Adrenal gland (tissue), 12 donors: ENCODE measurements around the gene NHERF1. TPM values are rescaled to one million over a fixed set of nuclear protein-coding genes. Genes with fewer than 3 reads are reported as not detected.
A peak's percentile ranks its signal among the peaks of the same experiment; 100 is the strongest.

Source experiments
- DNase-seq, 7 donors: peaks; one replicate each; pipeline ENCODE4 v3.0.0-alpha.2; 2019 to 2020
- H3K27ac ChIP-seq, 5 donors: fragments of 200-600 bp; sonication (generic) in 4 of 5; 1 replicate in 3 of 5; 2 replicates in 2 of 5; pipeline versions ENCODE4 v1.5.1 to v1.8.0; 2016 to 2020; ENCODE audit warnings: mild to moderate bottlenecking in 1 of 5
- H3K27me3 ChIP-seq: fragments of 200-600 bp; 2 replicates; pipeline ENCODE4 v1.8.0; 2021
- H3K36me3 ChIP-seq, 2 donors: fragments of 200-600 bp; replicated peaks in 1 of 2; 1 replicate in 1 of 2; 2 replicates in 1 of 2; pipeline versions ENCODE4 v1.5.1 to v1.8.0; 2018 to 2022
- H3K4me1 ChIP-seq, 2 donors: fragments of 200-600 bp; replicated peaks in 1 of 2; 1 replicate in 1 of 2; 2 replicates in 1 of 2; pipeline versions ENCODE4 v1.5.1 to v1.8.0; 2018 to 2021
- H3K4me3 ChIP-seq, 4 donors: fragments of 200-600 bp; sonication (generic) in 3 of 4; one replicate each; pipeline ENCODE4 v1.5.1; 2016 to 2018
- H3K9me3 ChIP-seq, 3 donors: fragments of 200-600 bp; sonication (generic) in 1 of 3; replicated peaks in 1 of 3; 1 replicate in 2 of 3; 2 replicates in 1 of 3; pipeline versions ENCODE4 v1.5.1 to v1.8.0; 2016 to 2021
- POLR2A ChIP-seq, 2 donors: fragments of 450-650 bp; IDR thresholded peaks; one replicate each; pipeline ENCODE4 v1.6.1; 2017; ENCODE audit warnings: antibody characterized with exemption in 2 of 2, mild to moderate bottlenecking in 2 of 2, moderate library complexity in 1 of 2
- WGBS, 4 donors: extraction: QIAGEN DNeasy Blood & Tissue Kit in 2 of 4; methylation state at CpG; one replicate each; pipeline versions ENCODE4 v1.1.5 to v1.1.7; 2013 to 2017; 5-methylcytosine and 5-hydroxymethylcytosine counted together
- intact Hi-C, 2 donors: fragments of 100-400 bp; cut with DNase I; formaldehyde crosslinking; loops; one replicate each; pipeline versions ENCODE4 v1.14.1 to v1.15.0; 2022 to 2023
- polyA plus RNA-seq, 3 donors: library from polyadenylated mRNA; stranded (reverse); fragments of 200-250 nt in 2 of 3; fragments of 350-450 nt in 1 of 3; fragmentation: Illumina TruSeq in 1 of 3; extraction: RNeasy Lipid Tissue Mini Kit (QIAGEN cat#74804) in 1 of 3; gene quantifications; one replicate each; pipeline ENCODE4 v1.2.3, GENCODE V29; 2013 to 2014
- total RNA-seq, 9 donors: library from RNA; depleted of rRNA in 4 of 9; stranded (reverse); fragments of >200 nt in 4 of 9; fragments of 120-200 nt in 1 of 9; fragmentation: NEBNext Ultra II Directional in 1 of 9; extraction: Animal tissue kit (Norgen Biotek cat#: 25700) in 1 of 9; gene quantifications; one replicate each; pipeline versions ENCODE4 v1.1.0 to v1.2.4, GENCODE V29; 2013 to 2023
- TF ChIP-seq, protein P1 (sequence below), 6 experiments: fragments of 450-650 bp in 4 of 6; fragments of 200-600 bp in 2 of 6; sonication (generic) in 1 of 6; IDR thresholded peaks; 1 replicate in 5 of 6; 2 replicates in 1 of 6; pipeline versions ENCODE4 v1.5.1 to v1.8.0; 2016 to 2021; ENCODE audit warnings: antibody characterized with exemption in 6 of 6, mild to moderate bottlenecking in 2 of 6, moderate library complexity in 1 of 6
- donor health status: healthy with polysubstance abuse.
- donor health status: Bipolar disorder and iron deficiency.
- donor health status: DM: yes; HTN: yes; CAD: no.
- donor health status: DM: no; HTN: no; CAD: no.
- donor health status: DM: no; HTN: no; CAD: no.
- donor health status: DM: yes; HTN: yes; CAD: no.

Gene NHERF1
- total and polyA plus RNA-seq, 12 donors: 22.0 to 277 (median 209) TPM

DNA sequence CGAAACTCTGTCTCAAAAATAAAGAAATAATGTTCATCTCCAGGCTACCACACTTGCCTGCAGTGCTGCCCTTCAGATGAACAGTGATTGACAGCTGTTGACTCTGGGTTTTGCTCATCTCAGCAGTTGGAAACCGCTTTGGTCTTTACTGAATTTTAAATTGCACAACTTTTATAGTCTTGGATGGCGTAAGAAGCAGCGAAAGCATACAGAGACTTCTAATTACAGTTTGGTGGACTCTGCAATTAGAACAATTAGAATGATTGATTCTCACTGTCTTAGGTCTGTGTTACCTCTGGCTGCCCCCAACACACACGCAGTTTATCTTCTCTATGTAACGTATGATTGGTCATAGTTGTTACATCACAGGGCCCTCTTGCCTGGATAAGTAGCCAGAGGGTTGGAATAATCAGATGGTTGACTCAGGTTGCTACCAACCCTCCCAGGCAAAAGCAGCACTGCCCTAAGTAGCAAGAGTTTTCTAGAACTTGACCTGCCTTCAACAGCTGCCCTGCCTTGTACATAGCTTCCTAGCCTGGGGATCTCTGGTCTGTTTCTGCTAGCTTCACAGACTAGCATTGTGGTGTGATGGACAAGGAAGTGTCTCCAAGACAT lies 29.6 kb downstream of the NHERF1 start:
- H3K36me3 ChIP-seq: peaks cover 0 to 5% of the 10 kb centered on the region in 2 donors
- no peak overlapping the region for H3K4me3 ChIP-seq
- H3K27ac ChIP-seq: no peak overlapping the region
- no peak for DNase-seq
- H3K4me1 ChIP-seq: peaks cover 29 to 41% of the 10 kb centered on the region in 2 donors
- intact Hi-C loops: no loop called here
- TF ChIP-seq, protein P1, sequence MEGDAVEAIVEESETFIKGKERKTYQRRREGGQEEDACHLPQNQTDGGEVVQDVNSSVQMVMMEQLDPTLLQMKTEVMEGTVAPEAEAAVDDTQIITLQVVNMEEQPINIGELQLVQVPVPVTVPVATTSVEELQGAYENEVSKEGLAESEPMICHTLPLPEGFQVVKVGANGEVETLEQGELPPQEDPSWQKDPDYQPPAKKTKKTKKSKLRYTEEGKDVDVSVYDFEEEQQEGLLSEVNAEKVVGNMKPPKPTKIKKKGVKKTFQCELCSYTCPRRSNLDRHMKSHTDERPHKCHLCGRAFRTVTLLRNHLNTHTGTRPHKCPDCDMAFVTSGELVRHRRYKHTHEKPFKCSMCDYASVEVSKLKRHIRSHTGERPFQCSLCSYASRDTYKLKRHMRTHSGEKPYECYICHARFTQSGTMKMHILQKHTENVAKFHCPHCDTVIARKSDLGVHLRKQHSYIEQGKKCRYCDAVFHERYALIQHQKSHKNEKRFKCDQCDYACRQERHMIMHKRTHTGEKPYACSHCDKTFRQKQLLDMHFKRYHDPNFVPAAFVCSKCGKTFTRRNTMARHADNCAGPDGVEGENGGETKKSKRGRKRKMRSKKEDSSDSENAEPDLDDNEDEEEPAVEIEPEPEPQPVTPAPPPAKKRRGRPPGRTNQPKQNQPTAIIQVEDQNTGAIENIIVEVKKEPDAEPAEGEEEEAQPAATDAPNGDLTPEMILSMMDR (IDR thresholded peaks at IDR 0.05): no peak
- TF ChIP-seq POLR2A (IDR thresholded peaks at IDR 0.05): no peak
- no peaks in the 10 kb centered on the region for H3K27me3 ChIP-seq
- WGBS, 4 donors: 60 to 88% (median 77%) methylated on average over 6 of the region's 6 CpGs
- H3K9me3 ChIP-seq: no peaks in the 10 kb centered on the region

DNA sequence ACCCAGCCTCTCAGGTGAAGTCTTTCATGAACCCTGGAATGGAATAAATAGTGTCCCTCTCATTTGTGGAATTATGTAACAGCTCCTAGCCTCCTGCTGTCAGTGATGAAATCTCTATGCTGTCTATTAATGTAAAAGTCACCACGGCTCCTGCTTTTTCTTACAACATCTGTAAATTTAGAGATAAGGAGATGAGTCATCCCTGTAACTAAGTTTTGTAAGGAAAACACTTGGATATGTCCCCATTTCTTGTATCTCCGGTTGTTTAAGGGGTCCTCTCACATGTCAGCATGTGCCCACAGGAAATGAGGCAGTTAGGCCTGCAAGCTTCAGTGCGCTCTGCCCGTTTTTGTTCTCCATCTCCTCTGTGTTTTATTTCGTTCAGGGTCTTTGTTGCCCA lies 30.5 kb downstream of the NHERF1 start:
- DNase-seq: no peak
- WGBS, 4 donors: 43 to 57% (median 54%) methylated on average over 5 of the region's 5 CpGs
- intact Hi-C loops: no loop called here
- Histone ChIP-seq H3K27ac (no peak overlapping the region), H3K27me3 (no peaks in the 10 kb centered on the region), H3K4me1 (peaks cover 20 to 32% of the 10 kb centered on the region in 2 donors), H3K4me3 (no peak overlapping the region), H3K36me3 (no peaks in the 10 kb centered on the region), H3K9me3 (no peaks in the 10 kb centered on the region)
- no peak for TF ChIP-seq POLR2A (IDR thresholded peaks at IDR 0.05)
- TF ChIP-seq, protein P1 (IDR thresholded peaks at IDR 0.05): no peak

DNA sequence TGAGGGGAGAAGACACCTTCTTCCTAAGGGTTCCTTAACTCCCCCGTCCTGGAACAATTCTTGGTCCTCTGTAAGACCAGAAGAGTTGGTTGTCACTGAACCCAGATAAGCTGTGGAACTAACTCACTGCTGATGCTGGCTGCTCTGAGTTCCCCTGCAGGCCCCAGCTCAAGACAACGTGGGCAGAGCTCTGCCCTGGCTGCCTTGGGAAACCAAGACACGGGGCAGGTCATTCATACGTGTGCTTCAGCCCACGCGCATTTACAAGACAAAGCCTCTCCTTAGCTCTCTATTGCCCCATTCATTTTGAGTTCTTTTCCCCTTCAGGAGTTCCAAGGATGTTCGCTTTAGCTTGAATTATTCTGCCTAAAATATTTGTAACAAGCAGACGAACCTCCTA lies 31.1 kb downstream of the NHERF1 start:
- Histone ChIP-seq H3K4me3 (no peak overlapping the region), H3K36me3 (no peaks in the 10 kb centered on the region), H3K27ac (peak overlapping the region in 1 of 5 donors; percentile 59), H3K4me1 (peaks cover 17 to 26% of the 10 kb centered on the region in 2 donors), H3K9me3 (no peaks in the 10 kb centered on the region), H3K27me3 (no peaks in the 10 kb centered on the region)
- TF ChIP-seq, protein P1 (IDR thresholded peaks at IDR 0.05): no peak
- 77 to 82% (median 79%) methylated on average over 8 of the region's 8 CpGs for WGBS, 4 donors
- intact Hi-C loops: no loop called here
- DNase-seq: no peak

DNA sequence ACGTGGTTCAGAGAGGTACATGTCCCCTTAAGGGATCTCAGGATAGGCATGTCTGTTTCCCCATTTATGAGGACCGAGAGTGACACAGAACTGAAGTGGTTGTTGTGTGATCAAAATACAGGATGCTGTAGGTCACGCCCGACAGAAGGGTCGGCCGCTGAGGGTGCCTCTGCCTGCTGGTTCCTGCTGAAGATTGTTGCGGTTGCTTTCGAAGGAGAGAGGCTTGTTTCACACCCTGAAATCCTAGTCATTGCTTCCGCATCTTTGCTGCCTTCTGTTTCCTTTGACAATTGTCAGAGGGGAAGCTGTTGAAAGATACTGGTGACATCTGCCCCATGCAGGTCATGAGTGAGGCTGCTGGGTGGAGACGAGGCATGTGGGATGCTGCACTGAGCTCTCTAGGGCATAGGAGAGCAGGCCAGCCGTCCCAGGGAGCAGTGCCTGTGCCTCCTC lies 31.5 kb downstream of the NHERF1 start:
- 66 to 89% (median 69%) methylated on average over 11 of the region's 11 CpGs for WGBS, 4 donors
- no peaks in the 10 kb centered on the region for H3K27me3 ChIP-seq
- H3K4me3 ChIP-seq: no peak overlapping the region
- DNase-seq: peak in 5 of 7 donors; percentile 47 to 77 (median 54)
- intact Hi-C loops: loop anchor here in 1 of 2 donors (5.0 kb wide), 1 partner anchor 38 kb away; no protein-coding TSS in a partner anchor
- H3K27ac ChIP-seq: peak overlapping the region in 1 of 5 donors; percentile 61
- no peak for TF ChIP-seq POLR2A (IDR thresholded peaks at IDR 0.05)
- TF ChIP-seq, protein P1 (IDR thresholded peaks at IDR 0.05): no peak
- no peaks in the 10 kb centered on the region for H3K36me3 ChIP-seq
- H3K9me3 ChIP-seq: no peaks in the 10 kb centered on the region
- peaks cover 12 to 22% of the 10 kb centered on the region in 2 donors for H3K4me1 ChIP-seq
